Prostate gland (tissue), 2 donors: ENCODE measurements around the gene SUMF1. TPM values are rescaled to one million over a fixed set of nuclear protein-coding genes. Genes with fewer than 3 reads are reported as not detected.

Experiments used
- DNase-seq: peaks from one replicate; pipeline ENCODE4 v3.0.0-alpha.2; 2019; ENCODE audit warnings: low spot score
- H3K27ac ChIP-seq, 2 donors: fragments of 200-600 bp; sonication (generic); 2 replicates each; pipeline ENCODE4 v1.5.1; 2017 to 2019
- H3K27me3 ChIP-seq: fragments of 200-600 bp; sonication (generic); replicated peaks from 2 replicates; pipeline ENCODE4 v1.5.1; 2019; ENCODE audit not compliant: insufficient read depth
- H3K36me3 ChIP-seq, 2 donors: fragments of 200-600 bp; sonication (generic); 1 replicate in 1 of 2; 2 replicates in 1 of 2; pipeline versions ENCODE4 v1.5.1 to v1.8.1; 2017 to 2019
- H3K4me1 ChIP-seq: fragments of 200-600 bp; sonication (generic); replicated peaks from 2 replicates; pipeline ENCODE4 v1.5.1; 2019
- H3K4me3 ChIP-seq, 2 donors: fragments of 200-600 bp; sonication (generic); 2 replicates each; pipeline ENCODE4 v1.5.1; 2017 to 2019
- H3K9me3 ChIP-seq: fragments of 200-600 bp; sonication (generic); 2 replicates; pipeline ENCODE4 v1.5.1; 2017
- CTCF ChIP-seq, 4 experiments: fragments of 200-600 bp in 2 of 4; fragments of 450-650 bp in 2 of 4; sonication (generic) in 2 of 4; IDR thresholded peaks; 1 replicate in 3 of 4; 2 replicates in 1 of 4; pipeline ENCODE4 v1.5.1; 2016 to 2019; ENCODE audit warnings: antibody characterized with exemption in 4 of 4, mild to moderate bottlenecking in 2 of 4, moderate library complexity in 2 of 4
- POLR2A ChIP-seq: fragments of 450-650 bp; IDR thresholded peaks from one replicate; pipeline ENCODE4 v1.6.1; 2016; ENCODE audit warnings: antibody characterized with exemption, mild to moderate bottlenecking
- POLR2AphosphoS5 ChIP-seq: sonication (generic); formaldehyde crosslinking; IDR thresholded peaks from one replicate; pipeline ENCODE4 v1.6.1; 2017; ENCODE audit warnings: antibody characterized with exemption
- WGBS: methylation state at CpG from one replicate; pipeline ENCODE4 v1.1.5; 2018; 5-methylcytosine and 5-hydroxymethylcytosine counted together
- intact Hi-C: fragments of 100-400 bp; cut with DNase I; formaldehyde crosslinking; loops from one replicate; pipeline ENCODE4 v1.14.2; 2022
- total RNA-seq, 2 donors: library from RNA; depleted of rRNA; stranded (reverse); fragments of >200 nt; gene quantifications; one replicate each; pipeline ENCODE4 v1.1.0, GENCODE V29; 2016

Gene SUMF1
- total RNA-seq, 2 donors from 2014 or later: 58.5 to 59.1 TPM

- H3K36me3 ChIP-seq: no peaks in the 10 kb centered on the region
- H3K9me3 ChIP-seq: no peaks in the 10 kb centered on the region
- no peak for TF ChIP-seq POLR2AphosphoS5
- no peak for TF ChIP-seq CTCF (IDR thresholded peaks at IDR 0.05)
- TF ChIP-seq POLR2A: no peak
- intact Hi-C loops: no loop called here
- H3K4me3 ChIP-seq: no peak overlapping the region
- no peaks in the 10 kb centered on the region for H3K27me3 ChIP-seq
- no peaks in the 10 kb centered on the region for H3K4me1 ChIP-seq
- H3K27ac ChIP-seq: no peak overlapping the region
- DNase-seq: no peak
Measured at GRCh38 chr3:4408958-4409357, 58.1 kb downstream of the SUMF1 start.

GRCh38 chr3:4407941-4408340 lies 59.1 kb downstream of the SUMF1 start:
- Histone ChIP-seq H3K36me3 (no peaks in the 10 kb centered on the region), H3K4me1 (no peaks in the 10 kb centered on the region), H3K27ac (no peak overlapping the region), H3K4me3 (no peak overlapping the region), H3K27me3 (no peaks in the 10 kb centered on the region), H3K9me3 (no peaks in the 10 kb centered on the region)
- DNase-seq: no peak
- intact Hi-C loops: no loop called here
- no peak for TF ChIP-seq POLR2A
- no peak for TF ChIP-seq CTCF (IDR thresholded peaks at IDR 0.05)
- TF ChIP-seq POLR2AphosphoS5: no peak
- 32% methylated on average over 2 of the region's 2 CpGs for WGBS

GRCh38 chr3:4406746-4407568 lies 60.1 kb downstream of the SUMF1 start:
- no peaks in the 10 kb centered on the region for H3K36me3 ChIP-seq
- H3K9me3 ChIP-seq: no peaks in the 10 kb centered on the region
- no peak overlapping the region for H3K4me3 ChIP-seq
- 43% methylated on average over 4 of the region's 4 CpGs for WGBS
- no peaks in the 10 kb centered on the region for H3K4me1 ChIP-seq
- no peak overlapping the region for H3K27ac ChIP-seq
- DNase-seq: no peak
- intact Hi-C loops: no loop called here
- H3K27me3 ChIP-seq: no peaks in the 10 kb centered on the region
- TF ChIP-seq POLR2A (no peak), CTCF (IDR thresholded peaks at IDR 0.05) (no peak), POLR2AphosphoS5 (no peak)

DNA sequence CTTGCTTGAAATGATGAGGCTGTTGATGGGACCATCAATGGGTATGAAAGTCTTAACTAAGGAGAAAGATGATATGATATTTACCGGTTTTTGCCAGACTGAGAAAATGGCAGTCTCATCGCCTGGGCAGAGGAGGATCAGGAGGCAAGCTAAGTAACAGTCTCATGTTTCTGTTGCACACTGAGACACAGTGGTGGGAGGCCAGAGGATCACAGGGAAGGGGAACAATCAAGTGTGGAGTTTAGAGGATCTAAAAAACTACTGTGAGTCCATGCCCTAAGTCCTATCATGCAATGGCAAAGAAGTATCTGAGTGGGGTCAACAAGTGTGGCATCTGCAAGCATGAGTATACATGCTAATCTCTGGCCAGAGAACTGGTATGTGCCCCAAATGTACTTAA lies 62.2 kb downstream of the SUMF1 start:
- no peak overlapping the region for H3K4me3 ChIP-seq
- H3K9me3 ChIP-seq: no peaks in the 10 kb centered on the region
- no peaks in the 10 kb centered on the region for H3K4me1 ChIP-seq
- no peaks in the 10 kb centered on the region for H3K27me3 ChIP-seq
- TF ChIP-seq POLR2AphosphoS5 (no peak), CTCF (IDR thresholded peaks at IDR 0.05) (no peak), POLR2A (no peak)
- no peak for DNase-seq
- H3K27ac ChIP-seq: no peak overlapping the region
- H3K36me3 ChIP-seq: no peaks in the 10 kb centered on the region
- intact Hi-C loops: no loop called here
- WGBS: 97% methylated on average over 2 of the region's 2 CpGs

DNA sequence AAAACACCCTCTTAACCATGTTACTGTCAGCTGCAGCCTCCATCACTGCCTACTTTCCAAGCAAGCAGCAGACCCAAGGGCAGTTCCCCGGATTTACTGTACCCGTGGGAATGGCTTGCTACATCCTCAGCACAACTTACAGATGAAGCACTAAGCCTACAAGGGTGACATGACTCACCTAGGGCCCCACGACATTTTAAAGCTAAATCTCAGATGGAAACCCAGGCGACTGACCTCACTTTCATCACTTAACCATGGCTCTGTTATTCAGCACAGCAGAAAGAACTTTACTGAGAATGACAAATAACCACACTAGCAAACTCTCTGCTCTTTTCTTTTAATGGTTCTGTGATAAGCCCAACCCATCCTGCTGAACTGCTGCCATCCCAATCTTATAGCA lies 65.6 kb downstream of the SUMF1 start:
- H3K27ac ChIP-seq: no peak overlapping the region
- H3K9me3 ChIP-seq: no peaks in the 10 kb centered on the region
- 92% methylated on average over 4 of the region's 4 CpGs for WGBS
- no peaks in the 10 kb centered on the region for H3K27me3 ChIP-seq
- no peak for DNase-seq
- H3K4me1 ChIP-seq: no peaks in the 10 kb centered on the region
- intact Hi-C loops: no loop called here
- H3K4me3 ChIP-seq: no peak overlapping the region
- TF ChIP-seq CTCF (IDR thresholded peaks at IDR 0.05): no peak
- TF ChIP-seq POLR2AphosphoS5: no peak
- no peak for TF ChIP-seq POLR2A
- H3K36me3 ChIP-seq: no peaks in the 10 kb centered on the region
